ENCODE results near the gene FUT3. TPM values are rescaled to one million over a fixed set of nuclear protein-coding genes. Genes with fewer than 3 reads are reported as not detected.

The FUT3 gene
- total and polyA plus RNA-seq, 4 donors = 0.25 to 0.47 (median 0.27) TPM; not detected in 1

GRCh38 chr19:5829567-5830310, 21.5 kb downstream of the FUT3 start:
- Histone ChIP-seq H3K4me3 (ENCODE audit: low read depth in 1 of 3, low read length in 3 of 3) (no peak overlapping the region), H3K9me3 (ENCODE audit: control insufficient read depth in 4 of 4, low read length in 3 of 4) (no peaks in the 10 kb centered on the region), H3K27me3 (ENCODE audit: control insufficient read depth in 4 of 4, insufficient read depth in 4 of 4, low read length in 3 of 4) (no peaks in the 10 kb centered on the region), H3K27ac (ENCODE audit: low read depth in 1 of 2, low read length in 2 of 2) (peak overlapping the region; percentile 57 to 60), H3K36me3 (ENCODE audit: control insufficient read depth in 4 of 4, insufficient read depth in 3 of 4, low read depth in 1 of 4, low read length in 3 of 4) (peaks cover 0 to 2% (median 0%) of the 10 kb centered on the region in 4 donors), H3K4me1 (ENCODE audit: control insufficient read depth in 4 of 4, insufficient read depth in 4 of 4, low read length in 3 of 4) (peaks cover 6 to 24% (median 17%) of the 10 kb centered on the region in 4 donors), H3K9ac (ENCODE audit: low read depth in 1 of 2, low read length in 2 of 2) (no peak overlapping the region)
- WGBS = 84% methylated on average over 34 of the region's 34 CpGs
- DNase-seq (ENCODE audit: low spot score) = no peak
- TF ChIP-seq HNF4G (IDR thresholded peaks at IDR 0.05) (no peak), GABPA (IDR thresholded peaks at IDR 0.05 in 1 of 2, conservative IDR thresholded peaks at IDR 0.05 in 1 of 2) (no peak), CTCF (IDR thresholded peaks at IDR 0.05; ENCODE audit: low read depth, low read length, missing input control) (no peak), REST (IDR thresholded peaks at IDR 0.05) (no peak), FOXA2 (IDR thresholded peaks at IDR 0.05) (no peak), YY1 (IDR thresholded peaks at IDR 0.05) (no peak), RAD21 (IDR thresholded peaks at IDR 0.05) (no peak), TAF1 (conservative IDR thresholded peaks at IDR 0.05) (no peak), SP1 (IDR thresholded peaks at IDR 0.05) (no peak), JUND (IDR thresholded peaks at IDR 0.05) (no peak), NR2F2 (IDR thresholded peaks at IDR 0.05) (no peak), RXRA (IDR thresholded peaks at IDR 0.05) (no peak), HNF4A (conservative IDR thresholded peaks at IDR 0.05) (no peak)
- TF ChIP-seq, protein P1, sequence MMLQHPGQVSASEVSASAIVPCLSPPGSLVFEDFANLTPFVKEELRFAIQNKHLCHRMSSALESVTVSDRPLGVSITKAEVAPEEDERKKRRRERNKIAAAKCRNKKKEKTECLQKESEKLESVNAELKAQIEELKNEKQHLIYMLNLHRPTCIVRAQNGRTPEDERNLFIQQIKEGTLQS (IDR thresholded peaks at IDR 0.05) = no peak
- TF ChIP-seq, protein P2, sequence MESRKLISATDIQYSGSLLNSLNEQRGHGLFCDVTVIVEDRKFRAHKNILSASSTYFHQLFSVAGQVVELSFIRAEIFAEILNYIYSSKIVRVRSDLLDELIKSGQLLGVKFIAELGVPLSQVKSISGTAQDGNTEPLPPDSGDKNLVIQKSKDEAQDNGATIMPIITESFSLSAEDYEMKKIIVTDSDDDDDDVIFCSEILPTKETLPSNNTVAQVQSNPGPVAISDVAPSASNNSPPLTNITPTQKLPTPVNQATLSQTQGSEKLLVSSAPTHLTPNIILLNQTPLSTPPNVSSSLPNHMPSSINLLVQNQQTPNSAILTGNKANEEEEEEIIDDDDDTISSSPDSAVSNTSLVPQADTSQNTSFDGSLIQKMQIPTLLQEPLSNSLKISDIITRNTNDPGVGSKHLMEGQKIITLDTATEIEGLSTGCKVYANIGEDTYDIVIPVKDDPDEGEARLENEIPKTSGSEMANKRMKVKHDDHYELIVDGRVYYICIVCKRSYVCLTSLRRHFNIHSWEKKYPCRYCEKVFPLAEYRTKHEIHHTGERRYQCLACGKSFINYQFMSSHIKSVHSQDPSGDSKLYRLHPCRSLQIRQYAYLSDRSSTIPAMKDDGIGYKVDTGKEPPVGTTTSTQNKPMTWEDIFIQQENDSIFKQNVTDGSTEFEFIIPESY (IDR thresholded peaks at IDR 0.05) = no peak
